HepG2 (cell line): ENCODE measurements around the gene KDM4B.

Experiments
- NCOA5 ChIP-seq: sonication (generic); formaldehyde crosslinking; IDR thresholded peaks from 2 replicates; pipeline ENCODE4 v1.4.0; 2020; ENCODE audit warnings: missing genetic modification reagents
- NCOR1 ChIP-seq: fragments of 200-600 bp; sonication (generic); IDR thresholded peaks from 2 replicates; pipeline ENCODE4 v1.7.0; 2017; ENCODE audit warnings: antibody characterized with exemption, low read length, borderline replicate concordance
- TF ChIP-seq, protein P1 (sequence below), 2 experiments: sonication (generic) in 1 of 2; formaldehyde crosslinking in 1 of 2; IDR thresholded peaks; 2 replicates each; pipeline versions ENCODE4 v1.4.0 to v1.6.1; 2016 to 2020; ENCODE audit warnings: borderline replicate concordance in 1 of 2, low read depth in 1 of 2, mild to moderate bottlenecking in 1 of 2, missing genetic modification reagents in 1 of 2

DNA sequence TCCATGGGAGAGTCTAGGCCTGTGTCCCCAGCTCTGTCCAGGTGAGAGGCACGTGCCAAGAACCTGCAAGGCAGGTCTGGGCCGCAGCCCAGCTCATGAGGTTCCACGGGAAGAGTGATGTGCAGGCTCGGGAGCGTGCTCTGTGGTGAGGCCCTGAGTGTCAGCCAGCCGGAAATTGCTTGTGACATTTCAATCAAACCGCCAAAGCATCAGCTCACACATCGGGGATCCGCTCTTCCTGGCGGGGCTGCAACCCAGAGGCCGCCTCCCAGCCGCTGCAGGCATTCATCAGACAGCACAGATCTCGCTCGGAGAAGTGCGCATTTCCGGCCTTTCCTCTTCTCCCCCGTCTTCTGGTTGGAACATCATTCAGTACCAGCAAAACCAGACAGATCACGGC lies 109.3 kb downstream of the KDM4B start:
- TF ChIP-seq, protein P1, sequence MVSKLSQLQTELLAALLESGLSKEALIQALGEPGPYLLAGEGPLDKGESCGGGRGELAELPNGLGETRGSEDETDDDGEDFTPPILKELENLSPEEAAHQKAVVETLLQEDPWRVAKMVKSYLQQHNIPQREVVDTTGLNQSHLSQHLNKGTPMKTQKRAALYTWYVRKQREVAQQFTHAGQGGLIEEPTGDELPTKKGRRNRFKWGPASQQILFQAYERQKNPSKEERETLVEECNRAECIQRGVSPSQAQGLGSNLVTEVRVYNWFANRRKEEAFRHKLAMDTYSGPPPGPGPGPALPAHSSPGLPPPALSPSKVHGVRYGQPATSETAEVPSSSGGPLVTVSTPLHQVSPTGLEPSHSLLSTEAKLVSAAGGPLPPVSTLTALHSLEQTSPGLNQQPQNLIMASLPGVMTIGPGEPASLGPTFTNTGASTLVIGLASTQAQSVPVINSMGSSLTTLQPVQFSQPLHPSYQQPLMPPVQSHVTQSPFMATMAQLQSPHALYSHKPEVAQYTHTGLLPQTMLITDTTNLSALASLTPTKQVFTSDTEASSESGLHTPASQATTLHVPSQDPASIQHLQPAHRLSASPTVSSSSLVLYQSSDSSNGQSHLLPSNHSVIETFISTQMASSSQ (IDR thresholded peaks at IDR 0.05; ENCODE audit: low read depth), result no peak
- TF ChIP-seq, protein P1 (CRISPR knock-in tag; IDR thresholded peaks at IDR 0.05; ENCODE audit: borderline replicate concordance), result no peak
- TF ChIP-seq NCOA5 (CRISPR knock-in tag) (no peak), NCOR1 (no peak)
